AG10803 (cell line): ENCODE data around the gene HDAC1.
"Not testable (repeated sequence)": the region's sequence is repeated elsewhere in the genome, so short reads cannot be mapped to it uniquely, and the experiment has no call there.

Experiments used
- DNase-seq: peaks from one replicate; pipeline ENCODE4 v3.0.0; 2010; ENCODE audit warnings: low read depth
- H3K4me3 ChIP-seq: 2 replicates; pipeline ENCODE4 v1.5.1; 2011; ENCODE audit warnings: mild to moderate bottlenecking, low read length, control low read depth
- CTCF ChIP-seq: conservative IDR thresholded peaks from 2 replicates; pipeline ENCODE4 v1.5.1; 2011; ENCODE audit warnings: mild to moderate bottlenecking, low read length, control low read depth, inconsistent platforms

Gene HDAC1

GRCh38 chr1:32276032-32276782 lies 15.7 kb upstream of the HDAC1 start:
- DNase-seq: no peak
- H3K4me3 ChIP-seq: no peak overlapping the region
- TF ChIP-seq CTCF: no peak

GRCh38 chr1:32284777-32285176 lies 7.1 kb upstream of the HDAC1 start:
- DNase-seq, H3K4me3 ChIP-seq: not testable (repeated sequence)

GRCh38 chr1:32285658-32286057 lies 6.2 kb upstream of the HDAC1 start:
- DNase-seq: no peak
- no peak for TF ChIP-seq CTCF
- no peak overlapping the region for H3K4me3 ChIP-seq

GRCh38 chr1:32286763-32287162 lies 5.1 kb upstream of the HDAC1 start:
- no peak for DNase-seq
- no peak overlapping the region for H3K4me3 ChIP-seq
- no peak for TF ChIP-seq CTCF

GRCh38 chr1:32289256-32289655 lies 2.6 kb upstream of the HDAC1 start:
- no peak for TF ChIP-seq CTCF
- DNase-seq: no peak
- no peak overlapping the region for H3K4me3 ChIP-seq

GRCh38 chr1:32291145-32291707 lies 657 bp upstream of the HDAC1 start:
- no peak for TF ChIP-seq CTCF

GRCh38 chr1:32298211-32298610 lies 6.3 kb downstream of the HDAC1 start:
- not testable (repeated sequence) for H3K4me3 ChIP-seq, DNase-seq

More at GRCh38 chr1:32291145-32291707, 657 bp upstream of the HDAC1 start:
- peak; percentile 22 for DNase-seq
- H3K4me3 ChIP-seq: peak overlapping the region; percentile 95

GRCh38 chr1:32299327-32299726 lies 7.4 kb downstream of the HDAC1 start:
- no peak overlapping the region for H3K4me3 ChIP-seq
- no peak for DNase-seq
- TF ChIP-seq CTCF: no peak
